CD4-positive, alpha-beta memory T cell (primary cell): ENCODE data around the gene PCIF1. TPM values are rescaled to one million over a fixed set of nuclear protein-coding genes. Genes with fewer than 3 reads are reported as not detected.
"Not testable (repeated sequence)": the region's sequence is repeated elsewhere in the genome, so short reads cannot be mapped to it uniquely, and the experiment has no call there.

ENCODE experiments used
- CTCF ChIA-PET: fragments of 350-600 bp; sonication (Branson Sonifier 250); formaldehyde crosslinking; loops from one replicate; lab custom pipeline; 2021; ENCODE audit warnings: inconsistent platforms; ENCODE audit not compliant: partially characterized antibody; lab: Charles Lee
- POLR2A ChIA-PET: fragments of 350-600 bp; sonication (Branson Sonifier 250); formaldehyde crosslinking; loops from one replicate; lab custom pipeline; 2021; ENCODE audit not compliant: partially characterized antibody; lab: Charles Lee
- DNase-seq, 5 donors: peaks; one replicate each; pipeline versions ENCODE4 v3.0.0 to v3.0.0-alpha.2; 2020 to 2022; ENCODE audit warnings: mixed read lengths in 1 of 5
- H3K27ac ChIP-seq: one replicate; pipeline ENCODE4 v1.7.0; 2013; ENCODE audit warnings: low read depth, low read length
- H3K27me3 ChIP-seq: 2 replicates; pipeline ENCODE4 v1.7.0; 2013; ENCODE audit warnings: mild to moderate bottlenecking, low read length, moderate library complexity; ENCODE audit not compliant: insufficient read depth
- H3K36me3 ChIP-seq: 2 replicates; pipeline ENCODE4 v1.7.0; 2013; ENCODE audit warnings: mild to moderate bottlenecking, low read length, moderate library complexity; ENCODE audit not compliant: insufficient read depth
- H3K4me1 ChIP-seq: 2 replicates; pipeline ENCODE4 v1.7.0; 2013; ENCODE audit warnings: mild to moderate bottlenecking, low read length, moderate library complexity; ENCODE audit not compliant: insufficient read depth
- H3K4me3 ChIP-seq, 2 donors: one replicate each; pipeline ENCODE4 v1.7.0; 2013; ENCODE audit warnings: low read length in 2 of 2, mild to moderate bottlenecking in 1 of 2
- H3K9me3 ChIP-seq, 2 donors: one replicate each; pipeline ENCODE4 v1.7.0; 2013; ENCODE audit warnings: low read length in 2 of 2, control low read depth in 1 of 2; ENCODE audit not compliant: control insufficient read depth in 1 of 2
- H3K27ac Mint-ChIP-seq, 7 donors: one replicate each; pipeline ENCODE4 v1.8.0; 2020 to 2021; ENCODE audit warnings: mixed read lengths in 7 of 7, mild to moderate bottlenecking in 6 of 7, inconsistent platforms in 3 of 7, moderate library complexity in 3 of 7
- H3K27me3 Mint-ChIP-seq, 2 donors: one replicate each; pipeline ENCODE4 v1.8.0; 2020 to 2021; ENCODE audit warnings: mixed read lengths in 2 of 2
- H3K36me3 Mint-ChIP-seq, 2 donors: one replicate each; pipeline ENCODE4 v1.8.0; 2020 to 2021; ENCODE audit warnings: mixed read lengths in 2 of 2, inconsistent platforms in 1 of 2, mild to moderate bottlenecking in 1 of 2
- H3K4me1 Mint-ChIP-seq, 4 donors: one replicate each; pipeline ENCODE4 v1.8.0; 2020 to 2021; ENCODE audit warnings: mixed read lengths in 4 of 4, mild to moderate bottlenecking in 1 of 4
- H3K4me3 Mint-ChIP-seq, 8 donors: one replicate each; pipeline ENCODE4 v1.8.0; 2020 to 2021; ENCODE audit warnings: mixed read lengths in 8 of 8, mild to moderate bottlenecking in 7 of 8, moderate library complexity in 6 of 8, inconsistent platforms in 3 of 8
- H3K9me3 Mint-ChIP-seq, 8 donors: one replicate each; pipeline ENCODE4 v1.8.0; 2020 to 2021; ENCODE audit warnings: mixed read lengths in 8 of 8, mild to moderate bottlenecking in 5 of 8, inconsistent platforms in 3 of 8, moderate library complexity in 1 of 8
- intact Hi-C: fragments of 100-400 bp; cut with micrococcal nuclease; formaldehyde crosslinking; loops from one replicate; pipeline ENCODE4 v1.15.1; 2023
- polyA plus RNA-seq, 2 donors: library from polyadenylated mRNA; unstranded; fragments of 300-500 nt; fragmentation: Illumina TruSeq; gene quantifications; one replicate each; pipeline ENCODE4 v1.2.3, GENCODE V29; 2021
- total RNA-seq, 2 experiments: library from RNA; stranded (reverse); gene quantifications; one replicate each; pipeline ENCODE4 v1.2.3, GENCODE V29; 2021

PCIF1 gene
- total and polyA plus RNA-seq, 4 experiments from 2014 or later: 63.1 to 83.4 (median 70.2) TPM

- ChIA-PET CTCF (interaction anchor here (0.9 kb wide), 1 partner anchor 88 kb away, joined by 3 read pairs; no protein-coding TSS in a partner anchor), POLR2A (interaction anchor here (0.7 to 2.5 kb wide), 3 partner anchors 8 to 36 kb away, joined by 3 to 13 read pairs (median 3); partner anchors contain the start of gene PCIF1)
- H3K27ac ChIP-seq: no peak overlapping the region
- H3K9me3 Mint-ChIP-seq: no peaks in the 10 kb centered on the region
- peaks cover 2 to 5% of the 10 kb centered on the region in 2 donors for H3K27me3 Mint-ChIP-seq
- H3K36me3 Mint-ChIP-seq: no peaks in the 10 kb centered on the region
- H3K27ac Mint-ChIP-seq: no peak overlapping the region
- no peaks in the 10 kb centered on the region for H3K9me3 ChIP-seq
- DNase-seq: no peak
- no peaks in the 10 kb centered on the region for H3K36me3 ChIP-seq
- peaks cover 0 to 4% (median 2%) of the 10 kb centered on the region in 4 donors for H3K4me1 Mint-ChIP-seq
- peaks cover 2% of the 10 kb centered on the region for H3K27me3 ChIP-seq
- H3K4me3 Mint-ChIP-seq: no peak overlapping the region
- intact Hi-C loops: no loop called here
- peaks cover 4% of the 10 kb centered on the region for H3K4me1 ChIP-seq
- H3K4me3 ChIP-seq: no peak overlapping the region
Measured at GRCh38 chr20:45925821-45926506, 8.5 kb upstream of the PCIF1 start.

GRCh38 chr20:45926731-45927070 is 7.8 kb upstream of the PCIF1 start:
- H3K36me3 Mint-ChIP-seq: no peaks in the 10 kb centered on the region
- Histone ChIP-seq H3K4me3 (no peak overlapping the region), H3K27me3 (no peaks in the 10 kb centered on the region), H3K27ac (no peak overlapping the region), H3K36me3 (no peaks in the 10 kb centered on the region), H3K4me1 (peaks cover 4% of the 10 kb centered on the region), H3K9me3 (no peaks in the 10 kb centered on the region)
- ChIA-PET CTCF (interaction anchor here (1.0 kb wide), 1 partner anchor 44 kb away, joined by 4 read pairs; no protein-coding TSS in a partner anchor), POLR2A (interaction anchor here (0.7 to 2.5 kb wide), 3 partner anchors 8 to 22 kb away, joined by 3 to 13 read pairs (median 3); partner anchors contain the start of gene PCIF1)
- H3K4me3 Mint-ChIP-seq: no peak overlapping the region
- no peak overlapping the region for H3K27ac Mint-ChIP-seq
- peaks cover 0 to 4% (median 2%) of the 10 kb centered on the region in 4 donors for H3K4me1 Mint-ChIP-seq
- no peak for DNase-seq
- intact Hi-C loops: no loop called here
- peaks cover under 1 to 2% of the 10 kb centered on the region in 2 donors for H3K27me3 Mint-ChIP-seq
- H3K9me3 Mint-ChIP-seq: no peaks in the 10 kb centered on the region

- intact Hi-C loops: no loop called here
- POLR2A ChIA-PET: interaction anchor here (0.7 to 3.2 kb wide), 4 partner anchors 17 to 57 kb away, joined by 3 to 11 read pairs (median 4); partner anchors contain the start of genes CTSA and NEURL2
- peaks cover 0 to 4% (median 2%) of the 10 kb centered on the region in 4 donors for H3K4me1 Mint-ChIP-seq
Measured at GRCh38 chr20:45927071-45927878, 7.2 kb upstream of the PCIF1 start.

GRCh38 chr20:45931680-45932079 is 2.8 kb upstream of the PCIF1 start:
- H3K36me3 ChIP-seq, DNase-seq, H3K9me3 ChIP-seq, H3K4me3 Mint-ChIP-seq, H3K4me3 ChIP-seq, intact Hi-C loops, H3K27me3 Mint-ChIP-seq, H3K27me3 ChIP-seq, H3K9me3 Mint-ChIP-seq, H3K27ac ChIP-seq: not testable (repeated sequence)
- ChIA-PET CTCF (interaction anchor here (0.8 kb wide), 1 partner anchor 92 kb away, joined by 8 read pairs; no protein-coding TSS in a partner anchor), POLR2A (interaction anchor here (0.7 kb wide), 1 partner anchor 107 kb away, joined by 3 read pairs; no protein-coding TSS in a partner anchor)
- peaks cover 16% of the 10 kb centered on the region for H3K4me1 ChIP-seq
- H3K27ac Mint-ChIP-seq: peak overlapping the region in 1 of 7 donors; percentile 18
- peaks cover 9 to 26% (median 17%) of the 10 kb centered on the region in 4 donors for H3K4me1 Mint-ChIP-seq
- H3K36me3 Mint-ChIP-seq: peaks cover 0 to 17% of the 10 kb centered on the region in 2 donors

More at GRCh38 chr20:45927071-45927878, 7.2 kb upstream of the PCIF1 start:
- CTCF ChIA-PET: interaction anchor here (1.0 to 1.1 kb wide), 2 partner anchors 43 to 102 kb away, joined by 3 to 4 read pairs; no protein-coding TSS in a partner anchor
- no peak overlapping the region for H3K27ac ChIP-seq
- peaks cover 4% of the 10 kb centered on the region for H3K4me1 ChIP-seq
- H3K27me3 ChIP-seq: no peaks in the 10 kb centered on the region
- no peaks in the 10 kb centered on the region for H3K36me3 Mint-ChIP-seq
- H3K4me3 ChIP-seq: no peak overlapping the region
- H3K4me3 Mint-ChIP-seq: no peak overlapping the region
- peak overlapping the region in 2 of 7 donors; percentile 24 to 68 for H3K27ac Mint-ChIP-seq
- H3K36me3 ChIP-seq: no peaks in the 10 kb centered on the region
- no peaks in the 10 kb centered on the region for H3K27me3 Mint-ChIP-seq
- no peaks in the 10 kb centered on the region for H3K9me3 Mint-ChIP-seq
- DNase-seq: no peak
- no peaks in the 10 kb centered on the region for H3K9me3 ChIP-seq

DNA sequence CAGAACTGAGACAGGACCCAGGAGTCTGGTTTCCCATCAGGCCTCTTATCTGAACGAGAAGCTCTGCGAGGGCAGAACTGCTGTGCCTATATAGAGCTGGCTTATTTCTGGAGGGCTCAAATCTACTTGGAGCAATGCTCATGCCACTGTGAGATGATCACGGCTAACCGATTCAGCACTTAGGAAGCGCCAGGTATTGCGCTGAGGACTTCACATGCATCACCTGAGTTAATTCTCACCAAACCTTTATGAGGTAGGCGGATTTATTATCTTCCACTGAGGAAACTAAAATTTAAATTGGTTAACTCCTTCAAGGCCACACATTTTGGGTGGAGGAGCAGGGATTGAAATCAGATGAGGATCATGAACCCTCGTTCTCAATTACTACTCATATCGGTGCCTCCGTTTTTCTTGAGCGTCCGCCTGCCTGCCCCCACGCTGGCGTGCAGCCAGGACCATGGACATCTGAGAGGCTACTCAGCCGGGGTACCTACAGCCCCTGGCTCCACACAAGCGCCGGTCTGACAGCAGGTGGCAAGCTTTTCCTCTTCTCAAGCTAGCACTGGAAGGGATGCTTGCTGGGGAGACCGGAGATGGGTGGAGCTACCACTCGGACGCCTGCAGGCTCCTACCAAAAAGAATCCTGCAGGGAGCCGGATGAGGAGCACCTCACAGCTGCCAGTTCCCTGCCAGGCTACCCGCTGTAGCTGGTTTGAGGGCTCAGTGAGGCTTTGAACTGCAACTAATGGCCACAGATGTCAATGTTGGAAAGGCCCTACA is 1.0 kb upstream of the PCIF1 start:
- ChIA-PET CTCF (interaction anchor here (0.7 to 8.7 kb wide), 18 partner anchors 9 to 134 kb away, joined by 3 to 91 read pairs (median 4); partner anchors contain the start of genes ACOT8, ZNF335, ZSWIM1 and ZSWIM3), POLR2A (interaction anchor here (0.6 to 7.4 kb wide), 20 partner anchors 8 to 571 kb away, joined by 3 to 245 read pairs (median 16); partner anchors contain the start of genes ACOT8, CTSA, DNTTIP1 and NEURL2)
- H3K4me3 Mint-ChIP-seq: peak overlapping the region; percentile 95 to 98 (median 97)
- peak; percentile 50 to 70 (median 56) for DNase-seq
- peaks cover 13 to 43% (median 29%) of the 10 kb centered on the region in 4 donors for H3K4me1 Mint-ChIP-seq
- intact Hi-C loops: loop anchor here (1.0 kb wide), 2 partner anchors 39 to 142 kb away; partner anchors contain the start of genes DNTTIP1, WFDC3 and ZNF335
- Histone ChIP-seq H3K4me1 (peaks cover 34% of the 10 kb centered on the region), H3K36me3 (peaks cover 19% of the 10 kb centered on the region), H3K9me3 (no peaks in the 10 kb centered on the region), H3K4me3 (peak overlapping the region; percentile 81 to 83), H3K27ac (peak overlapping the region; percentile 99), H3K27me3 (no peaks in the 10 kb centered on the region)
- peak overlapping the region; percentile 96 to 98 (median 97) for H3K27ac Mint-ChIP-seq
- H3K9me3 Mint-ChIP-seq: no peaks in the 10 kb centered on the region
- no peaks in the 10 kb centered on the region for H3K27me3 Mint-ChIP-seq
- H3K36me3 Mint-ChIP-seq: peaks cover 13 to 31% of the 10 kb centered on the region in 2 donors

GRCh38 chr20:45934046-45934585 is 367 bp upstream of the PCIF1 start:
- no peaks in the 10 kb centered on the region for H3K27me3 ChIP-seq
- intact Hi-C loops: loop anchor here (1.0 kb wide), 2 partner anchors 38 to 143 kb away; partner anchors contain the start of genes DNTTIP1, WFDC3 and ZNF335
- H3K9me3 Mint-ChIP-seq: no peaks in the 10 kb centered on the region
- H3K36me3 Mint-ChIP-seq: peaks cover 15 to 37% of the 10 kb centered on the region in 2 donors
- CTCF ChIA-PET: interaction anchor here (0.7 to 8.7 kb wide), 16 partner anchors 10 to 135 kb away, joined by 3 to 91 read pairs (median 4); partner anchors contain the start of genes ACOT8, ZNF335, ZSWIM1 and ZSWIM3
- H3K4me1 ChIP-seq: peaks cover 35% of the 10 kb centered on the region
- peak overlapping the region; percentile 96 to 98 (median 97) for H3K27ac Mint-ChIP-seq
- H3K4me3 Mint-ChIP-seq: peak overlapping the region; percentile 95 to 98 (median 97)
- peak in 1 of 5 donors; percentile 62 for DNase-seq
- POLR2A ChIA-PET: interaction anchor here (0.8 to 7.4 kb wide), 33 partner anchors 9 to 571 kb away, joined by 3 to 245 read pairs (median 7); partner anchors contain the start of genes ACOT8, CTSA, DNTTIP1 and ELMO2
- H3K4me3 ChIP-seq: peak overlapping the region; percentile 81 to 83
- no peaks in the 10 kb centered on the region for H3K27me3 Mint-ChIP-seq
- H3K27ac ChIP-seq: peak overlapping the region; percentile 99
- H3K36me3 ChIP-seq: peaks cover 25% of the 10 kb centered on the region
- H3K4me1 Mint-ChIP-seq: peaks cover 13 to 43% (median 30%) of the 10 kb centered on the region in 4 donors
- no peaks in the 10 kb centered on the region for H3K9me3 ChIP-seq
